Endodermal cell (in vitro differentiated cells): Measurements from ENCODE around the gene TMEM14B. TPM values are rescaled to one million over a fixed set of nuclear protein-coding genes. Genes with fewer than 3 reads are reported as not detected.
A peak's percentile ranks its signal among the peaks of the same experiment; 100 is the strongest.

Source experiments
- DNase-seq: peaks from one replicate; pipeline ENCODE4 v3.0.0-alpha.2; 2017
- H3K27ac ChIP-seq: 2 replicates; pipeline ENCODE4 v1.5.1; 2013; ENCODE audit warnings: mild to moderate bottlenecking, low read depth, low read length, moderate library complexity
- H3K27me3 ChIP-seq: 2 replicates; pipeline ENCODE4 v1.6.1; 2013; ENCODE audit warnings: mild to moderate bottlenecking, low read length, moderate library complexity; ENCODE audit not compliant: insufficient read depth, control insufficient read depth, poor library complexity, severe bottlenecking
- H3K36me3 ChIP-seq: 2 replicates; pipeline ENCODE4 v1.7.0; 2013; ENCODE audit warnings: mild to moderate bottlenecking, low read length, moderate library complexity; ENCODE audit not compliant: control insufficient read depth, insufficient read depth
- H3K4me1 ChIP-seq: one replicate; pipeline ENCODE4 v1.7.0; 2013; ENCODE audit warnings: low read length; ENCODE audit not compliant: control insufficient read depth, insufficient read depth
- H3K4me3 ChIP-seq: 2 replicates; pipeline ENCODE4 v1.5.1; 2013; ENCODE audit warnings: mild to moderate bottlenecking, low read length, moderate library complexity
- H3K9ac ChIP-seq: 2 replicates; pipeline ENCODE4 v1.6.1; 2013; ENCODE audit warnings: mild to moderate bottlenecking, low read length, moderate library complexity; ENCODE audit not compliant: poor library complexity, severe bottlenecking; ENCODE audit errors: extremely low read depth
- H3K9me3 ChIP-seq: 2 replicates; pipeline ENCODE4 v1.6.1; 2013; ENCODE audit warnings: mild to moderate bottlenecking, low read length, moderate library complexity; ENCODE audit not compliant: control insufficient read depth
- H3K27ac Mint-ChIP-seq: 2 replicates; pipeline ENCODE4 v1.8.0; 2020; ENCODE audit warnings: mixed read lengths
- H3K27me3 Mint-ChIP-seq: 2 replicates; pipeline ENCODE4 v1.8.0; 2021; ENCODE audit warnings: mild to moderate bottlenecking, mixed read lengths; ENCODE audit not compliant: insufficient read depth
- H3K36me3 Mint-ChIP-seq: 2 replicates; pipeline ENCODE4 v1.8.0; 2020; ENCODE audit warnings: low read depth, mixed read lengths
- H3K4me1 Mint-ChIP-seq: 2 replicates; pipeline ENCODE4 v1.8.0; 2020; ENCODE audit warnings: mixed read lengths
- H3K4me3 Mint-ChIP-seq: 2 replicates; pipeline ENCODE4 v1.8.0; 2020; ENCODE audit warnings: mild to moderate bottlenecking, moderate library complexity, mixed read lengths
- H3K9me3 Mint-ChIP-seq: 2 replicates; pipeline ENCODE4 v1.8.0; 2020; ENCODE audit warnings: mild to moderate bottlenecking, mixed read lengths
- CTCF ChIP-seq: fragments of 200-600 bp; sonication (generic); conservative IDR thresholded peaks from 2 replicates; pipeline ENCODE4 v1.5.0; 2021; ENCODE audit warnings: antibody characterized with exemption, mild to moderate bottlenecking
- WGBS, 2 experiments: methylation state at CpG; one replicate each; pipeline versions ENCODE4 v1.1.5 to v1.1.7; 2013; ENCODE audit warnings: missing lambda C conversion rate in 2 of 2, mixed read lengths in 1 of 2; ENCODE audit not compliant: insufficient coverage in 1 of 2, insufficient read length in 1 of 2; 5-methylcytosine and 5-hydroxymethylcytosine counted together
- total RNA-seq, 2 donors: library from RNA; stranded (reverse); fragmentation: NEBNext Ultra II Directional in 1 of 2; extraction: Animal tissue kit (Norgen Biotek cat#: 25700) in 1 of 2; gene quantifications; 2 replicates in 1 of 2; 3 replicates in 1 of 2; pipeline ENCODE4 v1.2.1, GENCODE V29; 2021

Gene TMEM14B
- total RNA-seq, 2 donors from 2014 or later, result 165 to 242 TPM

- peaks cover 8% of the 10 kb centered on the region for H3K9me3 ChIP-seq
- TF ChIP-seq CTCF, result no peak
Measured at GRCh38 chr6:10743515-10743914, 4.1 kb upstream of the TMEM14B start.

GRCh38 chr6:10745116-10745515 is 2.5 kb upstream of the TMEM14B start:
- peaks cover 6% of the 10 kb centered on the region for H3K36me3 ChIP-seq
- peaks cover 8% of the 10 kb centered on the region for H3K4me1 ChIP-seq
- H3K9ac ChIP-seq, result no peak overlapping the region
- H3K4me3 ChIP-seq, result no peak overlapping the region
- TF ChIP-seq CTCF, result no peak
- 79 to 90% methylated on average over 4 to 5 of the region's 5 CpGs for WGBS, 2 experiments
- Mint-ChIP-seq H3K4me1 (peaks cover 38% of the 10 kb centered on the region), H3K4me3 (no peak overlapping the region), H3K9me3 (no peaks in the 10 kb centered on the region), H3K27me3 (no peaks in the 10 kb centered on the region), H3K27ac (no peak overlapping the region), H3K36me3 (peaks cover 18% of the 10 kb centered on the region)
- H3K27ac ChIP-seq, result no peak overlapping the region
- peaks cover 8% of the 10 kb centered on the region for H3K9me3 ChIP-seq
- H3K27me3 ChIP-seq, result no peaks in the 10 kb centered on the region
- no peak for DNase-seq

More at GRCh38 chr6:10743515-10743914, 4.1 kb upstream of the TMEM14B start:
- H3K27me3 ChIP-seq, result no peaks in the 10 kb centered on the region
- Mint-ChIP-seq H3K4me1 (peaks cover 22% of the 10 kb centered on the region), H3K36me3 (peaks cover 15% of the 10 kb centered on the region), H3K4me3 (no peak overlapping the region), H3K27me3 (no peaks in the 10 kb centered on the region), H3K27ac (no peak overlapping the region), H3K9me3 (no peaks in the 10 kb centered on the region)
- no peak for DNase-seq
- H3K27ac ChIP-seq, result no peak overlapping the region
- H3K36me3 ChIP-seq, result peaks cover 1% of the 10 kb centered on the region
- no peaks in the 10 kb centered on the region for H3K4me1 ChIP-seq
- WGBS, 2 experiments, result 86% methylated on average over 6 of the region's 6 CpGs; no CpG with 5 or more reads in 1 of the 2 experiments
- H3K9ac ChIP-seq, result no peak overlapping the region
- no peak overlapping the region for H3K4me3 ChIP-seq

GRCh38 chr6:10746915-10747250 is 722 bp upstream of the TMEM14B start:
- DNase-seq, result no peak
- peak overlapping the region; percentile 87 for H3K4me3 ChIP-seq
- peaks cover 21% of the 10 kb centered on the region for H3K36me3 Mint-ChIP-seq
- no peaks in the 10 kb centered on the region for H3K9me3 Mint-ChIP-seq
- no peak overlapping the region for H3K9ac ChIP-seq
- H3K4me3 Mint-ChIP-seq, result peak overlapping the region; percentile 95
- TF ChIP-seq CTCF, result no peak
- peaks cover 56% of the 10 kb centered on the region for H3K4me1 Mint-ChIP-seq
- no peaks in the 10 kb centered on the region for H3K27me3 ChIP-seq
- peak overlapping the region; percentile 46 for H3K27ac Mint-ChIP-seq
- H3K36me3 ChIP-seq, result peaks cover 19% of the 10 kb centered on the region
- H3K27ac ChIP-seq, result no peak overlapping the region
- 81 to 89% methylated on average over 9 of the region's 9 CpGs for WGBS, 2 experiments
- no peaks in the 10 kb centered on the region for H3K27me3 Mint-ChIP-seq
- H3K9me3 ChIP-seq, result no peaks in the 10 kb centered on the region
- peaks cover 18% of the 10 kb centered on the region for H3K4me1 ChIP-seq
